Measurements from ENCODE around the gene TEX264. TPM values are rescaled to one million over a fixed set of nuclear protein-coding genes. Genes with fewer than 3 reads are reported as not detected.

Gene TEX264
- total RNA-seq, 4 donors from 2014 or later: 60.9 to 116 (median 88.2) TPM

DNA sequence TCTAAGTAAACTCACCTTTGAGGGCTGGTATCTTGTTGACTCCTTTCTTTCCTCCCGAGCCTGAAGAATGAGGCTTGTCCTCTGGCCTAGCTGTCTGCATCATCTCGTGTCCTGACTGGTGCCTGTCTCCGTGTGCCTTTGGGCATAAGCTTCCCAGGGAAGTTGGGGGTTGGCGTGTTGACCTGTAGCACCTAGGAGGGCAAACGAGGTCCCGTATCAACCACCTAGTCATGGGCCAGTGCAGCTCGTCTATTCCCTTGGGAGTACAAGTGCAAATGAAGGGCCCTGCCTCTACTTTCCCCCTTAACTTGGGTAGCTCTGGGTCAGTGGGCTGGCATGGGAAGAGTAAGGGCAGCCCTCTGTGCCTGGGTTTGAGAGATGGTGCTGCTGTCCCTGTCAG lies 8.7 kb downstream of the TEX264 start:
- TF ChIP-seq CTCF (IDR thresholded peaks at IDR 0.05) (no peak), POLR2AphosphoS5 (IDR thresholded peaks at IDR 0.05) (no peak), EP300 (IDR thresholded peaks at IDR 0.05; ENCODE audit: low read depth) (no peak), POLR2A (IDR thresholded peaks at IDR 0.05) (no peak)
- in situ Hi-C loops (cut with MboI; ENCODE audit: low pct_ligation_motif_present in 1 of 4, low pct_unique_long_range_greater_than_20kb in 1 of 4, low sequenced_read_pairs in 3 of 4): loop anchor here in 2 of 4 donors (10.0 to 25.0 kb wide), 2 partner anchors 175 to 292 kb away; partner anchors contain the start of genes DCAF1 (in 2 of the 2), MANF (in 1 of the 2) and RBM15B (in 1 of the 2)

DNA sequence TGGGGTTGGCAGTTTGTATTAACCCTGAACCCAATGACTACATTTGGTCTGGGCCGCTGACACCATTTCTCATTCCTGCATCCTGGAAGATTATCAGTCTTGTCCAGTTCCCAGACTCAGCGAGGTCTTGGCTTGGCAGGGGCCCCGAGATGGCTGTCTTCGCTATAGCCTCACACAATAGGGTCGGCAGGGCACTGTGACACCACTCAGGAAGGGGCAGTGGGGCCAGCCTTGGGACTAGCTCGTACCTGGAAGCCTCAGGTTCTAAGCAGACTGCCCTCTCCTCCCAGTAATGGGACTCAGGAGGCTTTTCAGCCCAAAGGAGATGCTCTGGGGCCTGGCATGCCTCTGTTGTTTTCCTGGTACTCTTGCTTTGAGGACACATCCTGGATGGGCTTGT lies 9.1 kb downstream of the TEX264 start:
- in situ Hi-C loops (cut with MboI; ENCODE audit: low pct_ligation_motif_present in 1 of 4, low pct_unique_long_range_greater_than_20kb in 1 of 4, low sequenced_read_pairs in 3 of 4): loop anchor here in 2 of 4 donors (10.0 to 25.0 kb wide), 2 partner anchors 175 to 293 kb away; partner anchors contain the start of genes DCAF1 (in 2 of the 2), MANF (in 1 of the 2) and RBM15B (in 1 of the 2)
- Histone ChIP-seq H3K36me3 (peaks cover 0 to 13% (median 0%) of the 10 kb centered on the region in 4 donors), H3K4me1 (peaks cover 13 to 24% (median 20%) of the 10 kb centered on the region in 4 donors), H3K9me3 (no peaks in the 10 kb centered on the region), H3K27me3 (no peaks in the 10 kb centered on the region), H3K27ac (peak overlapping the region in 3 of 4 donors; percentile 38 to 58 (median 48)), H3K4me3 (no peak overlapping the region)
- intact Hi-C loops (cut with DNase I; ENCODE audit: low total_unique reads): loop anchor here (10.0 kb wide), 1 partner anchor 285 kb away; the partner anchor contains the start of gene RBM15B
- TF ChIP-seq POLR2A (IDR thresholded peaks at IDR 0.05) (no peak), EP300 (IDR thresholded peaks at IDR 0.05; ENCODE audit: low read depth) (no peak), POLR2AphosphoS5 (IDR thresholded peaks at IDR 0.05) (no peak), CTCF (IDR thresholded peaks at IDR 0.05) (no peak)
- 90% methylated on average over 6 of the region's 6 CpGs; no CpG with 5 or more reads in 1 of the 2 donors for WGBS, 2 donors (ENCODE audit: low coverage in 1 of 2)
- no peak for DNase-seq

More for the DNA sequence above, 8.7 kb downstream of the TEX264 start:
- Histone ChIP-seq H3K36me3 (peaks cover 0 to 9% (median 0%) of the 10 kb centered on the region in 4 donors), H3K27me3 (no peaks in the 10 kb centered on the region), H3K4me1 (peaks cover 13 to 24% (median 20%) of the 10 kb centered on the region in 4 donors), H3K4me3 (no peak overlapping the region), H3K27ac (no peak overlapping the region), H3K9me3 (no peaks in the 10 kb centered on the region)
- DNase-seq: no peak
- intact Hi-C loops (cut with DNase I; ENCODE audit: low total_unique reads): loop anchor here (10.0 kb wide), 1 partner anchor 285 kb away; the partner anchor contains the start of gene RBM15B
- WGBS, 2 donors (ENCODE audit: low coverage in 1 of 2): 78% methylated on average over 7 of the region's 7 CpGs; no CpG with 5 or more reads in 1 of the 2 donors

DNA sequence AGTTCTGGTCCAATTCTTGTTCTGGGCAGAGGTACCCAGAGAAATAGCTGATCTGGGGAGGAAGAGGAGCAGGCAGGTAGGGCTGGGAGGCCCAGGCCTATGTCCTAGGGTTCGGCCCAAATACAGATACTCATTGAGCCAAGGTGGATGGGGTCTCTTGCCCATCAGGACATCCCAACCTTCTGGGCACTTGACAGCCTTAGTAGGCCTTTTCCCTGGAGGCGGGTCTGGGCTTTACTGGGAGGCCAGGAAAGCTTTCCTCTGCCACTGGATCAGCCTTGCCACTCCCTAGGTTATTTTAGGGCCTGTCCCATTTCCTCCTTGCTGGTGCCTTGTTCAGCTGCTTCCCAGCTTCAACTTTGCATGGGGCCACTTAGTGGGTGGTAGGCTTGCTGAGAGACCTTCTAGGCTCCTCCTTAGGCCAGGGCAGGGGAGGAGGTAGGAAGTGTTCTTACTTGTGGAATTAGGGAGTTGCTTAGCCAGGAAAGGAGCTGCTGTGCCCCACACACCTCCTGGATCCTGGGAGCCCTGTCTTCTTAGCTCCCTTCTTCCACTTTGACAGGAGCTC lies 9.7 kb downstream of the TEX264 start:
- WGBS, 2 donors (ENCODE audit: low coverage in 1 of 2): 84% methylated on average over 2 of the region's 2 CpGs; no CpG with 5 or more reads in 1 of the 2 donors
- Histone ChIP-seq H3K36me3 (peaks cover 0 to 18% (median 0%) of the 10 kb centered on the region in 4 donors), H3K9me3 (no peaks in the 10 kb centered on the region), H3K27ac (peak overlapping the region; percentile 35 to 58 (median 43)), H3K27me3 (no peaks in the 10 kb centered on the region), H3K4me3 (no peak overlapping the region), H3K4me1 (peaks cover 13 to 24% (median 20%) of the 10 kb centered on the region in 4 donors)
- no peak for TF ChIP-seq POLR2AphosphoS5 (IDR thresholded peaks at IDR 0.05)
- TF ChIP-seq POLR2A (IDR thresholded peaks at IDR 0.05): no peak
- TF ChIP-seq CTCF (IDR thresholded peaks at IDR 0.05): no peak
- no peak for TF ChIP-seq EP300 (IDR thresholded peaks at IDR 0.05; ENCODE audit: low read depth)
- in situ Hi-C loops (cut with MboI; ENCODE audit: low pct_ligation_motif_present in 1 of 4, low pct_unique_long_range_greater_than_20kb in 1 of 4, low sequenced_read_pairs in 3 of 4): loop anchor here in 2 of 4 donors (10.0 to 25.0 kb wide), 2 partner anchors 176 to 293 kb away; partner anchors contain the start of genes DCAF1 (in 2 of the 2), MANF (in 1 of the 2) and RBM15B (in 1 of the 2)
- no peak for DNase-seq
- intact Hi-C loops (cut with DNase I; ENCODE audit: low total_unique reads): loop anchor here (10.0 kb wide), 1 partner anchor 286 kb away; the partner anchor contains the start of gene RBM15B

GRCh38 chr3:51681453-51681852 lies 10.4 kb downstream of the TEX264 start:
- peak; percentile 64 for DNase-seq
- H3K27me3 ChIP-seq: no peaks in the 10 kb centered on the region
- peak overlapping the region; percentile 35 to 58 (median 43) for H3K27ac ChIP-seq
- H3K36me3 ChIP-seq: peaks cover 0 to 24% (median 0%) of the 10 kb centered on the region in 4 donors
- peaks cover 13 to 27% (median 21%) of the 10 kb centered on the region in 4 donors for H3K4me1 ChIP-seq
- H3K9me3 ChIP-seq: no peaks in the 10 kb centered on the region
- no peak overlapping the region for H3K4me3 ChIP-seq
- TF ChIP-seq POLR2AphosphoS5 (IDR thresholded peaks at IDR 0.05) (no peak), EP300 (IDR thresholded peaks at IDR 0.05; ENCODE audit: low read depth) (no peak), CTCF (IDR thresholded peaks at IDR 0.05) (no peak), POLR2A (IDR thresholded peaks at IDR 0.05) (no peak)
- intact Hi-C loops (cut with DNase I; ENCODE audit: low total_unique reads) (loop anchor here (10.0 kb wide), 1 partner anchor 287 kb away; the partner anchor contains the start of gene RBM15B), in situ Hi-C loops (cut with MboI; ENCODE audit: low pct_ligation_motif_present in 1 of 4, low pct_unique_long_range_greater_than_20kb in 1 of 4, low sequenced_read_pairs in 3 of 4) (loop anchor here in 2 of 4 donors (10.0 to 25.0 kb wide), 2 partner anchors 177 to 294 kb away; partner anchors contain the start of genes DCAF1 (in 2 of the 2), MANF (in 1 of the 2) and RBM15B (in 1 of the 2))
- 53% methylated on average over 3 of the region's 3 CpGs; no CpG with 5 or more reads in 1 of the 2 donors for WGBS, 2 donors (ENCODE audit: low coverage in 1 of 2)
